Stimulated activated CD4-positive, alpha-beta T cell treated with anti-CD3 and anti-CD28 coated beads, Interleukin-1b, Interleukin-23, amount 100 ng/mL, for 24 hours (primary cell): Measurements from ENCODE around the gene KDELR3.

Source experiments
- DNase-seq, 4 experiments: peaks; one replicate each; pipeline ENCODE4 v3.0.0-alpha.2; 2020; ENCODE audit warnings: low read depth in 4 of 4, low spot score in 1 of 4

Gene KDELR3

GRCh38 chr22:38481871-38482332 is 14.0 kb downstream of the KDELR3 start:
- DNase-seq: no peak

DNA sequence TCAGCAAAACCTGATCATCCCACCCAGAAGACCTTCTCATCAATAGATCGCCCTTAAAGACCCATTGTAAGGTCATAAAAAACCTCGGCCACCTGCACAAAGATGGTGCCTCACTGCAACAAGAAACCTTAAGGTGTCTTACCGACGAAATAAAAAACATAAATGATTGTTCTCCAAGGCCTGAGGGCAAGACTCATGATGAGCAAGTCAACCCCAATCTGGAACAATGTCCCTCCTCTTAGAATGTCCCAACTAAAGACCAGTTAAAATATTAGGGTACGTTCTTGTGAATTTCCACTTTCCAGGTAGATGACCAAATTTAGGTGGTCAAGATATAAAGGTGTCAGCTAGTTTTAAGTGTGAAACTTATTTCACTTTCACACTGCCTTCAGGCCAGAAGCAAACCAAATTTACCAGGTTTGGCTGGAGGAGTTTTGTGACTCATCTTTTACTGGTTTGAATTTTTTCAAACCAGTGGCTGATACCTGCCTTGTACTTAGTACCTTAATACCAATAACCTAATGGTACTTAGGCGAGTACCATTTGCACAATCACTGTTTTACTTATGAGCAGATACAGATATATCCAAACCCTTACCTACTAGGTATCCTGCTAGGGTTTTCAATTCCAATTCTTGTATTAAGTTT is 14.9 kb downstream of the KDELR3 start:
- no peak for DNase-seq

GRCh38 chr22:38484244-38484643 is 16.3 kb downstream of the KDELR3 start:
- no peak for DNase-seq

- DNase-seq: no peak
Measured at GRCh38 chr22:38485783-38486182, 17.9 kb downstream of the KDELR3 start.

GRCh38 chr22:38487946-38488345 is 20.1 kb downstream of the KDELR3 start:
- no peak for DNase-seq

DNA sequence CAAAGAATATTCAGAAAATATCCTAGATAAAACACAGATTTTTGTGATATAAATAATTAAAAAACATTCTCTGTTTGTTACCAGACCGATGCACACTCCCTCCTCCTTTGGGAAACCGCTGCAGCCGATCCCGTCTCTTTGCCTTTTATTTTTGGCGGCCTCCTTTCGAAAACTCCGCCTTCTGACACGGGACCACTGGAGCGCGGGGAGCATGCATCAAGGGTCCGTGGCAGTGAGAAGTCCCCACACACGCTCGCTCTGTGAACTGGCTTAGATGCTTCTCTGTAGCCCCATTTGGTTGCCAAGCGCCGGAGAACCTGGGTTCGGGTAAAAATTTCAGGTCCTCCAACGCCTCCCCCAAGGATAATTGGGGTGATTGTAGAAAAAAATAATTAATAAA is 21.2 kb downstream of the KDELR3 start:
- DNase-seq: no peak

GRCh38 chr22:38489561-38490145 is 21.8 kb downstream of the KDELR3 start:
- no peak for DNase-seq

DNA sequence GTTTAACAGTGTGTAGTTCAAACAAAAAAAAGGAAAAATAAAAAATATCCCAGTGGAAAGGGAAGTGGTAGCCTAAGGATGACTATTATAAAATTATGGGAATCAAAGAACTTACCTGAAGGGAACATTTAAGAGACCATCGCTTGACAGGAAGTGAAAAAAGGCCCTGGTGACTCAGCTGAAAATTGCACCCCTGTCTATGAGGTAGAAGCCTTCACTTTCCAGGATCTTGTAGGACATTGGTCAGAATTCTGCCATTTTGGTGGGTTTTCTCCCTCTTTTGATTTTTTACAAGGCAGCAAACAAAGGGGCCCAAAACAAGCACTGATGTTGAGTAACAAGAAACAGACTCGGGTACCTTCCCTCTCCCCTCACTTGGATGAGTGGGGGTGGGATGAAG is 22.6 kb downstream of the KDELR3 start:
- DNase-seq: no peak

GRCh38 chr22:38490915-38491314 is 23.0 kb downstream of the KDELR3 start:
- no peak for DNase-seq

DNA sequence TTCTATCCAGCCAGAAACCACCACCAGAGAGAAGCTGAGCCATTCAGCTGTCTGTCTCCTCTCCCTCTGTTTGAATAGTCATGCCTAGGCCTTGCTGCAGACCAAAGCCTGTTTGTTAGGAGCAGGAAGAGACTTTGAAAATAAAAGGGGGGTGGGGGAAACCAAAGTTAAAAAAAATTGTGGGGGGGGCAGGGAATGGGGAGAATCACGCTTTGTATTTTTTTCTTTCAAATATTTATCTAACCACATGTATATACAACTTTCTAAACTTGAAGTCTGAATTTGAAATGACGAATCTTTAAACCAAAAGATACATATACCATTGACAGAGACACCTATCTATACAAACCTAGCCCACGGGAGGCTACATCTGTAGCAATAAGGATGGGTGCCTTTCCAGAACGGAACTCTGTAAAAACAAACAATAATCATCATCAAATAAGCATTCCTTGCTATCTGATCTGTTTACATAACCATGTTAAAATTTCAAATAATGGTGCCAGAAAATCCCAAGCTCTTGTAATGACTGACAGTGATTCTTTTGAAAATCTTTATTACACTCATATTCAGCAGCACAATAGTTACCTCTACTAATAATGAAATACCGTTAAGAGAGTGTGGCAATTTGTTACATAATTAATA is 23.9 kb downstream of the KDELR3 start:
- DNase-seq: no peak

GRCh38 chr22:38494498-38494897 is 26.6 kb downstream of the KDELR3 start:
- DNase-seq: no peak

- DNase-seq: no peak
Measured at GRCh38 chr22:38494939-38495338, 27.0 kb downstream of the KDELR3 start.

GRCh38 chr22:38497869-38498268 is 30.0 kb downstream of the KDELR3 start:
- DNase-seq: no peak

GRCh38 chr22:38501797-38502672 is 34.1 kb downstream of the KDELR3 start:
- no peak for DNase-seq

GRCh38 chr22:38503021-38503420 is 35.1 kb downstream of the KDELR3 start:
- DNase-seq: no peak

GRCh38 chr22:38504731-38505540 is 37.0 kb downstream of the KDELR3 start:
- peak in 3 of 4 experiments; percentile 23 to 53 (median 29) for DNase-seq

DNA sequence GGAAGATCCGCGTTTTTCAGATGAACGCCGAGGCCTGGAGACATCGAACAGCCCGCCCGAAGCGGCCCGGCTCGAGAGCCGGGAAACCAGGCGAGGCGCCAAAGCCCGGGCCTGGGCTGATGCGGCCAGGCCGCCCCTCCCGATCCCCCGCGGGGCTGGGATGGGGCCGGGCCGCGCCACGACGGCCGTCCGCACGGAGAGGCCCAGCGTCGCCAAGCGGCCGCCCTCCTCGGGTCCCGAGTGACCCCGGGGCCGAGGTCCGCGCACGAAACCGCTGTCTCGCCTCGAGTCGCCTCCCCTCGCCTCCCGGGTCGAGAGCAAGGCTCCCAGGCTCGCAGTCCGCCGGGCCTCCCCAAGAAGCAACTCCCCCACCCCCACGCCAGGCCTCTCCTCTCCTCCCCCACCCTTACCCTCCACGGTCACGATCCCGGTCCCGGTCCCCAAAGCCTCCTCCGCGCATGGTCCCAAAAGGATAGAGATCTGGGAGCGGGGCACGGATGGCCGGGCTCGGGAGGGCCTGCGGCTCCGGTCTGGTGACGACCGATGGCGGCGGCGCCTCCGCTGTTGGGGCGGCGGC is 37.7 kb downstream of the KDELR3 start:
- peak; percentile 38 to 48 (median 40) for DNase-seq

DNA sequence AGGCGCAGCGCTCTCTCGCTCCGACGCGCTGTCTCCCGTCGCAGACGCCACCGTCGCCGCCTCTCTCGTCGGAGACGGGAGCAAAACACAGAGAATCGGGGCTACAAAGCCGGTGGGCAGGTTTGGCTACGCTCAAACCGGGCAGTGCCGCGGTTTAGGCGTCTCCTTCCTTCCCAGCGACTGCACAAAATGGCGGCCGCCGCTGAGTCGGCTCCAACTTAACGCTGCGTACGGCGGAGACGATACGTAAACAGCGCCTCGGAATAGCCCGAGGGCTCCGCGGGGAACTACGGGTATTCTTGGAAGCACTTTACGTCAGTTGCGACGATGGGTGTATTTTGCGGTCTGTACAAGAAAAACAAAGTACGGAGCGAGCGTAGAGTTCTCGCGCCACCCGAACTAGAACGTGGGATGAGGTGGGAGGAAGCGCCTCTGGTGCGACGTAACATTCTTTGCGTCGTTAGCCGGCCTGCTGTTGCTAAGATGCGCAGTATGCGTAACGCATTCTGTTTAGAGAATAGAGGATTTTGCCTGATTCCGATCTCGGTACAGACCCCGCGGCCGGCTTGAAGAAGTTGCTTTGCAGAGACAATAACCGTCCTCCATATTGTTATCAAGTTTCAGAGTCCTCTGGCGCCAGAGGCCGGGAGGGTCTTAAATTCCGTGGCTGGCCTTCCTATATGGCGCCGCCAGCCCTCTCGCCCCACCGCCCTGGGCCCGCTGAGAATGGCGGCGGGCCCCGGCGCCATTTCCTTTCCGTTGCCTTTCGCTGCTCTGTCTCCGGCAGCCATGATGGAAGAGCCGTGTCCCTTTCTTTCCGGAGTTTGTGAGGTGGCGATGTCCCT is 38.4 kb downstream of the KDELR3 start, which contains the start of gene DDX17:
Gene DDX17, minus strand, starts transcription at position 194 of the 845 bp plus-strand sequence.
- peak; percentile 87 to 96 (median 88) for DNase-seq

DNA sequence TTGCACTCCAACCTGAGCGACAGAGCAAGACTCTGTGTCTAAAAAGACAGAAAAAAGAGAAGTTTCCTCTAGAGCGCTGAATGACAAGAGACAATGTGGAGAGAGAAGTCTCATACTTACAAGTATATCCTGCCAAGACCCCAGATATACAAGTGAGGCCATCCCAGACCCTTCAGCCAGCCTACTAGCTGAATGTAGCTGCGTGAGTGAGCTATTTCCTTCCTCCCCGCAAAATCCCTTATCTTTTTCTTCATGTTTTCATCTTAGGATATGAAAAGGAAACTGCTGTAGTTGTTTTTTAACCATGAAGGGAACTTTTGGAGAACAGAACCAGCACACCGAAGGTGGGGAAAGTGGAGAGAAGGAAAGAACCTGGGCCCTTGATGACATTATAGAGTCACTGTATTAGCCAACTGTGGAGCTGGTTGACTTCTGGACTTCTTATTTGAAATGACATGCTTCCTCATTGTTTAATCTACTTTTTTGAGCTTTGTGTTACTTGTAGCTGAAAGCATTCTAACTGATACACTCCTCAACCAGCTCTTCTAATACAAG is 42.6 kb downstream of the KDELR3 start:
- no peak for DNase-seq
